Measurements from ENCODE around the gene LTB. TPM values are rescaled to one million over a fixed set of nuclear protein-coding genes. Genes with fewer than 3 reads are reported as not detected.

LTB gene
- total RNA-seq: 0.32 TPM in 1 of 3 replicates, not detected in the others

- TF ChIP-seq CTCF (IDR thresholded peaks at IDR 0.05; ENCODE audit: unreplicated experiment): no peak
- no peak for DNase-seq (ENCODE audit: low spot score in 2 of 2, unreplicated experiment in 2 of 2)
- Mint-ChIP-seq H3K27me3 (ENCODE audit: low read depth) (peaks cover 4% of the 10 kb centered on the region), H3K4me1 (peaks cover 10% of the 10 kb centered on the region), H3K4me3 (peak within 1 kb of the TSS; percentile 86), H3K27ac (peak within 1 kb of the TSS; percentile 87), H3K9me3 (no peaks in the 10 kb centered on the region), H3K36me3 (no peaks in the 10 kb centered on the region)
These were observed at the start of gene LTB for GRCh38 chr6:31582230-31582643. Gene LTB (minus strand): TSS chr6:31582424. CDS start chr6:31582417, 7 bp downstream.

GRCh38 chr6:31631681-31632278, 49.6 kb upstream of the LTB start:
- peak overlapping the region; percentile 21 for H3K27ac Mint-ChIP-seq
- no peak for TF ChIP-seq CTCF (IDR thresholded peaks at IDR 0.05; ENCODE audit: unreplicated experiment)
- H3K36me3 Mint-ChIP-seq: peaks cover 48% of the 10 kb centered on the region
- H3K27me3 Mint-ChIP-seq (ENCODE audit: low read depth): no peaks in the 10 kb centered on the region
- H3K4me3 Mint-ChIP-seq: no peak overlapping the region
- H3K4me1 Mint-ChIP-seq: no peaks in the 10 kb centered on the region
- no peak for DNase-seq (ENCODE audit: low spot score in 2 of 2, unreplicated experiment in 2 of 2)
- H3K9me3 Mint-ChIP-seq: no peaks in the 10 kb centered on the region

- TF ChIP-seq CTCF (IDR thresholded peaks at IDR 0.05; ENCODE audit: unreplicated experiment): no peak
- H3K4me1 Mint-ChIP-seq: no peaks in the 10 kb centered on the region
- no peaks in the 10 kb centered on the region for H3K27me3 Mint-ChIP-seq (ENCODE audit: low read depth)
- H3K9me3 Mint-ChIP-seq: no peaks in the 10 kb centered on the region
- no peak for DNase-seq (ENCODE audit: low spot score in 2 of 2, unreplicated experiment in 2 of 2)
- no peak overlapping the region for H3K4me3 Mint-ChIP-seq
- H3K36me3 Mint-ChIP-seq: peaks cover 49% of the 10 kb centered on the region
- H3K27ac Mint-ChIP-seq: no peak overlapping the region
These were observed 49.0 kb upstream of the LTB start for GRCh38 chr6:31631209-31631608.

- Mint-ChIP-seq H3K27ac (no peak overlapping the region), H3K4me3 (no peak overlapping the region), H3K9me3 (no peaks in the 10 kb centered on the region), H3K36me3 (peaks cover 51% of the 10 kb centered on the region), H3K4me1 (no peaks in the 10 kb centered on the region), H3K27me3 (ENCODE audit: low read depth) (no peaks in the 10 kb centered on the region)
- no peak for DNase-seq (ENCODE audit: low spot score in 2 of 2, unreplicated experiment in 2 of 2)
- TF ChIP-seq CTCF (IDR thresholded peaks at IDR 0.05; ENCODE audit: unreplicated experiment): no peak
These were observed 48.1 kb upstream of the LTB start for GRCh38 chr6:31630177-31630934.

- H3K4me3 Mint-ChIP-seq: no peak overlapping the region
- peaks cover 52% of the 10 kb centered on the region for H3K36me3 Mint-ChIP-seq
These were observed 46.8 kb upstream of the LTB start for GRCh38 chr6:31629014-31629413.

More at GRCh38 chr6:31629014-31629413, 46.8 kb upstream of the LTB start:
- DNase-seq (ENCODE audit: low spot score in 2 of 2, unreplicated experiment in 2 of 2): no peak
- Mint-ChIP-seq H3K27ac (no peak overlapping the region), H3K4me1 (no peaks in the 10 kb centered on the region), H3K27me3 (ENCODE audit: low read depth) (no peaks in the 10 kb centered on the region), H3K9me3 (no peaks in the 10 kb centered on the region)
- TF ChIP-seq CTCF (IDR thresholded peaks at IDR 0.05; ENCODE audit: unreplicated experiment): no peak
